K562 (cell line): ENCODE results near the gene HLA-E. TPM values are rescaled to one million over a fixed set of nuclear protein-coding genes. Genes with fewer than 3 reads are reported as not detected.
A peak's percentile ranks its signal among the peaks of the same experiment; 100 is the strongest.

Source experiments
- CHCHD3 ChIP-seq: fragments of 250-450 bp; sonication (Bioruptor Pico); IDR thresholded peaks from 2 replicates; pipeline ENCODE4 v2.1.2; 2022; ENCODE audit warnings: mild to moderate bottlenecking
- CHD1 ChIP-seq: fragments of 200-600 bp; sonication (generic); IDR thresholded peaks from one replicate; pipeline ENCODE4 v1.6.1; 2012; ENCODE audit warnings: mild to moderate bottlenecking, moderate library complexity, low read length, inconsistent platforms
- GTF2A2 ChIP-seq: IDR thresholded peaks from 2 replicates; pipeline ENCODE4 v1.6.1; 2016; ENCODE audit warnings: mild to moderate bottlenecking, missing genetic modification characterization, missing compliant biosample characterization
- HDGF ChIP-seq: fragments of 450-650 bp; IDR thresholded peaks from 2 replicates; pipeline ENCODE4 v1.6.1; 2016
- IFI16 ChIP-seq: fragments of 250-450 bp; sonication (Bioruptor Pico); IDR thresholded peaks from 2 replicates; pipeline ENCODE4 v2.1.2; 2022; ENCODE audit warnings: mild to moderate bottlenecking, inconsistent platforms
- KDM5B ChIP-seq: fragments of 200-600 bp; sonication (generic); IDR thresholded peaks from 2 replicates; pipeline ENCODE4 v1.6.1; 2012; ENCODE audit warnings: low read depth, mild to moderate bottlenecking, moderate library complexity, low read length, control low read depth, inconsistent platforms; ENCODE audit not compliant: insufficient replicate concordance
- KLF6 ChIP-seq: fragments of 250-450 bp; sonication (Bioruptor Pico); IDR thresholded peaks from 2 replicates; pipeline ENCODE4 v1.4.0; 2020; ENCODE audit warnings: mild to moderate bottlenecking, moderate library complexity, borderline replicate concordance
- MCM7 ChIP-seq, 2 experiments: fragments of 450-650 bp; IDR thresholded peaks; 2 replicates each; pipeline ENCODE4 v1.6.1; 2016 to 2018
- MEIS2 ChIP-seq: fragments of 450-650 bp; IDR thresholded peaks from 2 replicates; pipeline ENCODE4 v1.6.1; 2014; ENCODE audit warnings: mild to moderate bottlenecking; ENCODE audit not compliant: partially characterized antibody
- NUFIP1 ChIP-seq: fragments of 450-650 bp; IDR thresholded peaks from 2 replicates; pipeline ENCODE4 v1.6.1; 2018; ENCODE audit not compliant: partially characterized antibody
- OTX1 ChIP-seq: fragments of 450-650 bp; formaldehyde crosslinking; IDR thresholded peaks from 2 replicates; pipeline ENCODE4 v1.4.0; 2022; ENCODE audit warnings: mild to moderate bottlenecking
- PHF21A ChIP-seq: fragments of 450-650 bp; IDR thresholded peaks from 2 replicates; pipeline ENCODE4 v1.6.1; 2017; ENCODE audit warnings: low read depth, borderline replicate concordance
- PML ChIP-seq: IDR thresholded peaks from 2 replicates; pipeline ENCODE4 v1.6.1; 2012; ENCODE audit warnings: low read length, inconsistent platforms
- POLR3A ChIP-seq: IDR thresholded peaks from 2 replicates; pipeline ENCODE4 v1.6.1; 2011; ENCODE audit warnings: borderline replicate concordance, mild to moderate bottlenecking, moderate library complexity; ENCODE audit not compliant: insufficient read length, insufficient read depth; ENCODE audit errors: extremely low read depth
- PTTG1 ChIP-seq: fragments of 450-650 bp; IDR thresholded peaks from 2 replicates; pipeline ENCODE4 v1.6.1; 2016; ENCODE audit warnings: low read depth, mild to moderate bottlenecking, missing genetic modification characterization, missing compliant biosample characterization
- RFX7 ChIP-seq: fragments of 250-450 bp; sonication (Bioruptor Pico); IDR thresholded peaks from 2 replicates; pipeline ENCODE4 v1.5.1; 2021; ENCODE audit warnings: mild to moderate bottlenecking
- SNIP1 ChIP-seq: fragments of 450-650 bp; IDR thresholded peaks from 2 replicates; pipeline ENCODE4 v1.7.1; 2017; ENCODE audit warnings: low read depth, mild to moderate bottlenecking
- SP2 ChIP-seq: IDR thresholded peaks from 2 replicates; pipeline ENCODE4 v1.6.1; 2011; ENCODE audit warnings: mild to moderate bottlenecking, low read depth, low read length, moderate library complexity; ENCODE audit not compliant: poor library complexity, severe bottlenecking; ENCODE audit errors: extremely low read depth
- TCF7L2 ChIP-seq: fragments of 150-350 bp; IDR thresholded peaks from 2 replicates; pipeline ENCODE4 v1.6.1; 2016; ENCODE audit warnings: low read depth, mild to moderate bottlenecking, low read length, moderate library complexity
- XRCC4 ChIP-seq: IDR thresholded peaks from one replicate; pipeline ENCODE4 v1.6.1; 2011; ENCODE audit not compliant: insufficient read depth, insufficient read length; ENCODE audit errors: extremely low read depth
- ZKSCAN3 ChIP-seq: fragments of 250-450 bp; sonication (Bioruptor Pico); IDR thresholded peaks from 2 replicates; pipeline ENCODE4 v1.4.0; 2020
- ZNF707 ChIP-seq: fragments of 250-450 bp; sonication (Bioruptor Pico); conservative IDR thresholded peaks from 2 replicates; pipeline ENCODE4 v1.8.0; 2022; ENCODE audit warnings: inconsistent platforms, mild to moderate bottlenecking, moderate library complexity
- polyA plus RNA-seq, 8 experiments: library from polyadenylated mRNA; depleted of rRNA in 4 of 8; stranded (reverse) in 5 of 8; unstranded in 3 of 8; fragments of >200 nt; fragmentation: Nextera tagmentation in 2 of 8; fragmentation: Illumina TruSeq in 1 of 8; extraction: Ambion mirVana in 2 of 8; extraction: Trizol in 1 of 8; gene quantifications; 2 replicates each; pipeline versions ENCODE4 v1.2.1 to v1.2.3, GENCODE V29; 2011 to 2014; ENCODE audit warnings: inconsistent platforms in 1 of 8, missing spikeins in 1 of 8
- total RNA-seq, 7 experiments: library from RNA; depleted of rRNA in 6 of 7; stranded (reverse); fragments of >200 nt in 6 of 7; fragmentation: Illumina TruSeq in 2 of 7; extraction: Trizol in 2 of 7; gene quantifications; 2 replicates each; pipeline versions ENCODE4 v1.2.1 to v1.2.3, GENCODE V29; 2011 to 2021; ENCODE audit warnings: low replicate concordance in 1 of 7
- TF ChIP-seq, protein P1 (sequence below): fragments of 250-450 bp; sonication (Bioruptor Pico); IDR thresholded peaks from 2 replicates; pipeline ENCODE4 v1.8.0; 2021; ENCODE audit warnings: moderate library complexity, mild to moderate bottlenecking, inconsistent platforms
- TF ChIP-seq, protein P2 (sequence below): fragments of 450-650 bp; IDR thresholded peaks from 2 replicates; pipeline ENCODE4 v1.6.1; 2016; ENCODE audit warnings: missing biosample characterization, missing genetic modification characterization
- TF ChIP-seq, protein P3 (sequence below): fragments of 250-450 bp; sonication (Bioruptor Pico); IDR thresholded peaks from 2 replicates; pipeline ENCODE4 v1.8.0; 2021; ENCODE audit warnings: moderate library complexity, mild to moderate bottlenecking, inconsistent platforms
- TF ChIP-seq, protein P4 (sequence below): fragments of 250-450 bp; sonication (Bioruptor Pico); IDR thresholded peaks from 2 replicates; pipeline ENCODE4 v1.4.0; 2020

HLA-E gene
- total and polyA plus RNA-seq, 9 of the 15 experiments (the other 6 are each of a cell fraction or from before 2014, with no cell fraction given): 3.2 to 39.9 (median 26.8) TPM

DNA sequence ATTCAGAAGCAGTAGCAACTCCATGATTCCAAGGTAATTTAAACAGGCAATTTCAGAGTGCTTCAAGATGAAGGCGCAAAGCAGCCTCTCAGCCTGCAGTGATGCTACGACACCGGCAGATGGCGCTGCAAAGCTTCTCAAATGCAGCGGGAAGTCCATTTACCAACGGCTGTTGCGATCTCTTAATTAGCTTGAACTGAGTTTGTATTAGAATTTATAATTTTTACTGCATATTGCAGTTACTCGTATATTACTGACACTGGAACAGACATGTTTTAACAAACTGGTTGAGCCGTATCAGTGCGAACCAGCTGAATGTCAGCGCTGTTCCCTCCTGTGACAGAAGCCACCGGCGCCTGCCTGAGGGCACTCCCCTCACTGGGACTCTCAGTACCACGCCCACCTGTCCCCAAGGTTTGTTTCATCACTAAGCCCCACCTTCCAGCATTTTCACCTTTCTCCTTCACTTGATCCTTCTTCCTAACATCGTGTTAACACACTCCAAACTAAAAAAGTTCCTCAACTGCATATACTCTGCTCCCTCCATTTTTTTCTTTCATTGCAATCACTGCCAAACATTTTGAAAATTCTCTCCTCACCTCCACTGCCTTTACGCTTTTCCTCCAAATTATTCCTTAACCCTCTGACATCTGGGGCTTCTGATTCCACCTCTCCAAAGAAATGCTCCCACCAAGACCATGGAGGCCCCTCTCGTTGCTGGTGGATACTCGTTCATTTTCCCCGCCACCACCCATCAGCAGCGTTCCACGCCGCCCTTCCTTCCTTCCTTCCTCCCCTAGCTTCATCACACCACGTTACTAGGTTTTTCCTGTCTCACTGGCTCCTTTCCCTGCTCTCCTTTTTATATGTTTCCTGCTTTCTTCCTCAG, 52.5 kb downstream of the HLA-E start (continued):
- TF ChIP-seq, protein P1, sequence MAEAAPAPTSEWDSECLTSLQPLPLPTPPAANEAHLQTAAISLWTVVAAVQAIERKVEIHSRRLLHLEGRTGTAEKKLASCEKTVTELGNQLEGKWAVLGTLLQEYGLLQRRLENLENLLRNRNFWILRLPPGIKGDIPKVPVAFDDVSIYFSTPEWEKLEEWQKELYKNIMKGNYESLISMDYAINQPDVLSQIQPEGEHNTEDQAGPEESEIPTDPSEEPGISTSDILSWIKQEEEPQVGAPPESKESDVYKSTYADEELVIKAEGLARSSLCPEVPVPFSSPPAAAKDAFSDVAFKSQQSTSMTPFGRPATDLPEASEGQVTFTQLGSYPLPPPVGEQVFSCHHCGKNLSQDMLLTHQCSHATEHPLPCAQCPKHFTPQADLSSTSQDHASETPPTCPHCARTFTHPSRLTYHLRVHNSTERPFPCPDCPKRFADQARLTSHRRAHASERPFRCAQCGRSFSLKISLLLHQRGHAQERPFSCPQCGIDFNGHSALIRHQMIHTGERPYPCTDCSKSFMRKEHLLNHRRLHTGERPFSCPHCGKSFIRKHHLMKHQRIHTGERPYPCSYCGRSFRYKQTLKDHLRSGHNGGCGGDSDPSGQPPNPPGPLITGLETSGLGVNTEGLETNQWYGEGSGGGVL: no peak
- no peak for TF ChIP-seq NUFIP1
- TF ChIP-seq CHD1: no peak
- no peak for TF ChIP-seq IFI16 (CRISPR knock-in tag)
- no peak for TF ChIP-seq HDGF
- no peak for TF ChIP-seq MEIS2
- TF ChIP-seq MCM7 (IDR thresholded peaks at IDR 0.05): no peak
- TF ChIP-seq ZKSCAN3 (CRISPR knock-in tag): no peak
- TF ChIP-seq, protein P2, sequence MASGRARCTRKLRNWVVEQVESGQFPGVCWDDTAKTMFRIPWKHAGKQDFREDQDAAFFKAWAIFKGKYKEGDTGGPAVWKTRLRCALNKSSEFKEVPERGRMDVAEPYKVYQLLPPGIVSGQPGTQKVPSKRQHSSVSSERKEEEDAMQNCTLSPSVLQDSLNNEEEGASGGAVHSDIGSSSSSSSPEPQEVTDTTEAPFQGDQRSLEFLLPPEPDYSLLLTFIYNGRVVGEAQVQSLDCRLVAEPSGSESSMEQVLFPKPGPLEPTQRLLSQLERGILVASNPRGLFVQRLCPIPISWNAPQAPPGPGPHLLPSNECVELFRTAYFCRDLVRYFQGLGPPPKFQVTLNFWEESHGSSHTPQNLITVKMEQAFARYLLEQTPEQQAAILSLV (tag): no peak
- no peak for TF ChIP-seq OTX1 (CRISPR knock-in tag)
- TF ChIP-seq SNIP1: peak; percentile 55; the same call in 1 of the 2 replicates
- TF ChIP-seq POLR3A: no peak
- peak; percentile 13; the same call in 1 of the 2 replicates for TF ChIP-seq PML
- TF ChIP-seq TCF7L2: no peak
- TF ChIP-seq, protein P3, sequence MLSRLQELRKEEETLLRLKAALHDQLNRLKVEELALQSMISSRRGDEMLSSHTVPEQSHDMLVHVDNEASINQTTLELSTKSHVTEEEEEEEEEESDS (CRISPR knock-in tag): no peak
- no peak for TF ChIP-seq ZNF707
- no peak for TF ChIP-seq GTF2A2 (tag)
- TF ChIP-seq SP2: no peak
- no peak for TF ChIP-seq XRCC4
- no peak for TF ChIP-seq PTTG1 (tag)
- TF ChIP-seq KDM5B: no peak
- TF ChIP-seq KLF6 (CRISPR knock-in tag): no peak
- TF ChIP-seq CHCHD3: no peak
- TF ChIP-seq RFX7 (CRISPR knock-in tag): no peak
- no peak for TF ChIP-seq PHF21A
- TF ChIP-seq, protein P4, sequence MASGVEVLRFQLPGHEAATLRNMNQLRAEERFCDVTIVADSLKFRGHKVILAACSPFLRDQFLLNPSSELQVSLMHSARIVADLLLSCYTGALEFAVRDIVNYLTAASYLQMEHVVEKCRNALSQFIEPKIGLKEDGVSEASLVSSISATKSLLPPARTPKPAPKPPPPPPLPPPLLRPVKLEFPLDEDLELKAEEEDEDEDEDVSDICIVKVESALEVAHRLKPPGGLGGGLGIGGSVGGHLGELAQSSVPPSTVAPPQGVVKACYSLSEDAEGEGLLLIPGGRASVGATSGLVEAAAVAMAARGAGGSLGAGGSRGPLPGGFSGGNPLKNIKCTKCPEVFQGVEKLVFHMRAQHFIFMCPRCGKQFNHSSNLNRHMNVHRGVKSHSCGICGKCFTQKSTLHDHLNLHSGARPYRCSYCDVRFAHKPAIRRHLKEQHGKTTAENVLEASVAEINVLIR (CRISPR knock-in tag): 0 out of 2 replicates have a peak, but pooled peaks have one; percentile 38
